WTC11 (cell line): ENCODE results near the gene ALDOA.

Experiments used
- FOXJ3 ChIP-seq: sonication (generic); formaldehyde crosslinking; IDR thresholded peaks from 2 replicates; pipeline ENCODE4 v1.9.0; 2021; ENCODE audit warnings: missing genetic modification reagents, mild to moderate bottlenecking, borderline replicate concordance
- NFE2L1 ChIP-seq: sonication (generic); formaldehyde crosslinking; IDR thresholded peaks from 2 replicates; pipeline ENCODE4 v1.8.1; 2023; ENCODE audit warnings: missing genetic modification reagents
- NR3C1 ChIP-seq: sonication (generic); formaldehyde crosslinking; conservative IDR thresholded peaks from 2 replicates; pipeline ENCODE4 v1.8.1; 2023; ENCODE audit warnings: low read depth, mild to moderate bottlenecking, missing genetic modification reagents
- ZNF416 ChIP-seq: fragments of 250-450 bp; sonication (Bioruptor Pico); IDR thresholded peaks from 2 replicates; pipeline ENCODE4 v1.9.0; 2021; ENCODE audit warnings: mild to moderate bottlenecking, inconsistent platforms
- TF ChIP-seq, protein P1 (sequence below): fragments of 200-600 bp; IDR thresholded peaks from 2 replicates; pipeline ENCODE4 v1.8.0; 2022; ENCODE audit warnings: antibody characterized with exemption
- TF ChIP-seq, protein P2 (sequence below): sonication (generic); formaldehyde crosslinking; IDR thresholded peaks from 2 replicates; pipeline ENCODE4 v1.8.0; 2022; ENCODE audit warnings: mild to moderate bottlenecking, missing genetic modification reagents
- TF ChIP-seq, protein P3 (sequence below): sonication (generic); formaldehyde crosslinking; IDR thresholded peaks from 2 replicates; pipeline ENCODE4 v1.8.0; 2023; ENCODE audit warnings: missing genetic modification reagents, mild to moderate bottlenecking, borderline replicate concordance
- TF ChIP-seq, protein P4 (sequence below): sonication (generic); formaldehyde crosslinking; IDR thresholded peaks from 2 replicates; pipeline ENCODE4 v1.8.0; 2023; ENCODE audit warnings: missing genetic modification reagents

DNA sequence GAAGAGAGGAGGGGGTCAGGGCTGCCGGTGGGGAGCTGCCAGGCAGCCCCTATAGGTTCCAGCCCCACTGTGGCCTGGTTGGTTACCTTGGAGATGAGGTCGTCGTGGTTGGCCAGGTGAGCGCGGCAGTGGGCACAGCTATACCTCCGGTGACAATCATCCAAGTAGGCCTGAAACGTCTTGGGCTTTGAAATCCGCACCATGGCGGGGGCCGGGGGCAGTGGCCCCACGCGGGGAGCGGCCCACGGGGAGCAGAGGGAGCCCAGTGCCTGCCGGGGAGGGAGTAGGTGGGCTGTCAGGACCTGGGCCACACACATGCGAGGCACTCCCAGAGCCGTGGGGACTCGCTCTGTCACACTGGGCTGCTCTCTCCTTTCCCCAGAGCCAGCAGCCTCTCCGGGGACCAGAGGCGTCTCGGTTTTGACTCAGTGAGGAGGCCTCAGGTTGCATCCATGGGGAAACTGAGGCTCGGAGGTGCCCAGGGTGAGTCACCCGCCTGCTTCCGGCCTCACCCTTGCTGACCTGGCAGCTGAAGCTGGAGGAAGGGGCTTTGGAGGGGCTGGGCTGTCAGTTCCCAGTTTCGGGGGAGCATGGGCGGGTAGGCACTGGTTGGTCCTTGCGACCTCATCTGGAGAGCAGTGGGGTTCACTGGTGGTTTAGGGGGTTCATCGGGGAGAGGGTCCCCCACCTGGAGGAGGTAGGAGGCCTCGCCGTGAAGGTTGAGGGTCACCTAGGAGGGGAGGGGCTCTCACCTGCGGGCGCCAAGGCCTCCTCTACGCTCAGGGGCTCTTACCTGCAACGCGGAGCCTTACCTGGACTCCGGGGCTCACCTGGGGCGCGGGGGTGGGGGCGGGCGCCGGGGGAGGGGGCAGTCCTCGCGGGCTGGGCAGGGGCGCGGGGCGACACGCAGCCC lies 29.9 kb downstream of the ALDOA start:
- TF ChIP-seq, protein P1, sequence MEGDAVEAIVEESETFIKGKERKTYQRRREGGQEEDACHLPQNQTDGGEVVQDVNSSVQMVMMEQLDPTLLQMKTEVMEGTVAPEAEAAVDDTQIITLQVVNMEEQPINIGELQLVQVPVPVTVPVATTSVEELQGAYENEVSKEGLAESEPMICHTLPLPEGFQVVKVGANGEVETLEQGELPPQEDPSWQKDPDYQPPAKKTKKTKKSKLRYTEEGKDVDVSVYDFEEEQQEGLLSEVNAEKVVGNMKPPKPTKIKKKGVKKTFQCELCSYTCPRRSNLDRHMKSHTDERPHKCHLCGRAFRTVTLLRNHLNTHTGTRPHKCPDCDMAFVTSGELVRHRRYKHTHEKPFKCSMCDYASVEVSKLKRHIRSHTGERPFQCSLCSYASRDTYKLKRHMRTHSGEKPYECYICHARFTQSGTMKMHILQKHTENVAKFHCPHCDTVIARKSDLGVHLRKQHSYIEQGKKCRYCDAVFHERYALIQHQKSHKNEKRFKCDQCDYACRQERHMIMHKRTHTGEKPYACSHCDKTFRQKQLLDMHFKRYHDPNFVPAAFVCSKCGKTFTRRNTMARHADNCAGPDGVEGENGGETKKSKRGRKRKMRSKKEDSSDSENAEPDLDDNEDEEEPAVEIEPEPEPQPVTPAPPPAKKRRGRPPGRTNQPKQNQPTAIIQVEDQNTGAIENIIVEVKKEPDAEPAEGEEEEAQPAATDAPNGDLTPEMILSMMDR, result no peak
- TF ChIP-seq, protein P2, sequence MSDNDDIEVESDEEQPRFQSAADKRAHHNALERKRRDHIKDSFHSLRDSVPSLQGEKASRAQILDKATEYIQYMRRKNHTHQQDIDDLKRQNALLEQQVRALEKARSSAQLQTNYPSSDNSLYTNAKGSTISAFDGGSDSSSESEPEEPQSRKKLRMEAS, result no peak
- TF ChIP-seq ZNF416 (CRISPR knock-in tag) (no peak), FOXJ3 (CRISPR knock-in tag) (no peak), NR3C1 (CRISPR knock-in tag) (no peak), NFE2L1 (CRISPR knock-in tag) (no peak)
- TF ChIP-seq, protein P3, sequence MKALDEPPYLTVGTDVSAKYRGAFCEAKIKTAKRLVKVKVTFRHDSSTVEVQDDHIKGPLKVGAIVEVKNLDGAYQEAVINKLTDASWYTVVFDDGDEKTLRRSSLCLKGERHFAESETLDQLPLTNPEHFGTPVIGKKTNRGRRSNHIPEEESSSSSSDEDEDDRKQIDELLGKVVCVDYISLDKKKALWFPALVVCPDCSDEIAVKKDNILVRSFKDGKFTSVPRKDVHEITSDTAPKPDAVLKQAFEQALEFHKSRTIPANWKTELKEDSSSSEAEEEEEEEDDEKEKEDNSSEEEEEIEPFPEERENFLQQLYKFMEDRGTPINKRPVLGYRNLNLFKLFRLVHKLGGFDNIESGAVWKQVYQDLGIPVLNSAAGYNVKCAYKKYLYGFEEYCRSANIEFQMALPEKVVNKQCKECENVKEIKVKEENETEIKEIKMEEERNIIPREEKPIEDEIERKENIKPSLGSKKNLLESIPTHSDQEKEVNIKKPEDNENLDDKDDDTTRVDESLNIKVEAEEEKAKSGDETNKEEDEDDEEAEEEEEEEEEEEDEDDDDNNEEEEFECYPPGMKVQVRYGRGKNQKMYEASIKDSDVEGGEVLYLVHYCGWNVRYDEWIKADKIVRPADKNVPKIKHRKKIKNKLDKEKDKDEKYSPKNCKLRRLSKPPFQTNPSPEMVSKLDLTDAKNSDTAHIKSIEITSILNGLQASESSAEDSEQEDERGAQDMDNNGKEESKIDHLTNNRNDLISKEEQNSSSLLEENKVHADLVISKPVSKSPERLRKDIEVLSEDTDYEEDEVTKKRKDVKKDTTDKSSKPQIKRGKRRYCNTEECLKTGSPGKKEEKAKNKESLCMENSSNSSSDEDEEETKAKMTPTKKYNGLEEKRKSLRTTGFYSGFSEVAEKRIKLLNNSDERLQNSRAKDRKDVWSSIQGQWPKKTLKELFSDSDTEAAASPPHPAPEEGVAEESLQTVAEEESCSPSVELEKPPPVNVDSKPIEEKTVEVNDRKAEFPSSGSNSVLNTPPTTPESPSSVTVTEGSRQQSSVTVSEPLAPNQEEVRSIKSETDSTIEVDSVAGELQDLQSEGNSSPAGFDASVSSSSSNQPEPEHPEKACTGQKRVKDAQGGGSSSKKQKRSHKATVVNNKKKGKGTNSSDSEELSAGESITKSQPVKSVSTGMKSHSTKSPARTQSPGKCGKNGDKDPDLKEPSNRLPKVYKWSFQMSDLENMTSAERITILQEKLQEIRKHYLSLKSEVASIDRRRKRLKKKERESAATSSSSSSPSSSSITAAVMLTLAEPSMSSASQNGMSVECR (CRISPR knock-in tag), result no peak
- TF ChIP-seq, protein P4, sequence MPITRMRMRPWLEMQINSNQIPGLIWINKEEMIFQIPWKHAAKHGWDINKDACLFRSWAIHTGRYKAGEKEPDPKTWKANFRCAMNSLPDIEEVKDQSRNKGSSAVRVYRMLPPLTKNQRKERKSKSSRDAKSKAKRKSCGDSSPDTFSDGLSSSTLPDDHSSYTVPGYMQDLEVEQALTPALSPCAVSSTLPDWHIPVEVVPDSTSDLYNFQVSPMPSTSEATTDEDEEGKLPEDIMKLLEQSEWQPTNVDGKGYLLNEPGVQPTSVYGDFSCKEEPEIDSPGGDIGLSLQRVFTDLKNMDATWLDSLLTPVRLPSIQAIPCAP (CRISPR knock-in tag), result no peak
